ENCODE results near the gene SLFN12L. TPM values are rescaled to one million over a fixed set of nuclear protein-coding genes. Genes with fewer than 3 reads are reported as not detected.

SLFN12L gene
- total and polyA plus RNA-seq, 10 of the 15 experiments (the other 5 are each of a cell fraction or from before 2014, with no cell fraction given) = 1.0 to 21.3 (median 9.4) TPM

GRCh38 chr17:35449371-35449931 lies 88.0 kb downstream of the SLFN12L start (continued):
- TF ChIP-seq ATF2 (IDR thresholded peaks at IDR 0.05; ENCODE audit: low read length) (no peak), LARP7 (IDR thresholded peaks at IDR 0.05) (no peak), RFX5 (IDR thresholded peaks at IDR 0.05; ENCODE audit: low read depth, low read length) (no peak), ZBED1 (IDR thresholded peaks at IDR 0.05; ENCODE audit: borderline replicate concordance) (no peak), ETV6 (conservative IDR thresholded peaks at IDR 0.05 in 1 of 2, IDR thresholded peaks at IDR 0.05 in 1 of 2; ENCODE audit: borderline replicate concordance in 1 of 2, low read depth in 1 of 2) (no peak; a peak in 1 of 4 replicates), MTA3 (IDR thresholded peaks at IDR 0.05; ENCODE audit: borderline replicate concordance, low read length) (no peak), ASH2L (IDR thresholded peaks at IDR 0.05; ENCODE audit: borderline replicate concordance, low read depth) (no peak), NR2C2 (IDR thresholded peaks at IDR 0.05; ENCODE audit: borderline replicate concordance, control insufficient read depth, insufficient read length, low read depth) (no peak), TARDBP (IDR thresholded peaks at IDR 0.05; ENCODE audit: borderline replicate concordance) (no peak), CBX5 (IDR thresholded peaks at IDR 0.05; ENCODE audit: low read depth) (no peak), ZSCAN29 (IDR thresholded peaks at IDR 0.05) (peak; percentile 14; the same call in 1 of the 2 replicates), RELA (IDR thresholded peaks at IDR 0.05; ENCODE audit: borderline replicate concordance, partially characterized antibody) (peak; percentile 17), SP1 (IDR thresholded peaks at IDR 0.05; ENCODE audit: low read depth, low read length) (peak; percentile 23), FOS (IDR thresholded peaks at IDR 0.05; ENCODE audit: borderline replicate concordance, extremely low read depth, insufficient read length) (no peak), NR2C1 (IDR thresholded peaks at IDR 0.05) (no peak), HSF1 (IDR thresholded peaks at IDR 0.05; ENCODE audit: low read depth, low read length) (no peak), CHD2 (IDR thresholded peaks at IDR 0.05; ENCODE audit: borderline replicate concordance, low read depth, low read length) (peak; percentile 73; the same call in 1 of the 2 replicates), SRF (IDR thresholded peaks at IDR 0.05; ENCODE audit: low read depth in 2 of 2, low read length in 2 of 2) (no peak), JUND (IDR thresholded peaks at IDR 0.05; ENCODE audit: low read depth, low read length) (no peak), BMI1 (IDR thresholded peaks at IDR 0.05; ENCODE audit: borderline replicate concordance) (peak; percentile 10; the same call in 1 of the 2 replicates), RAD21 (IDR thresholded peaks at IDR 0.05; ENCODE audit: insufficient read depth, low read depth, low read length) (no peak), EGR1 (IDR thresholded peaks at IDR 0.05; ENCODE audit: borderline replicate concordance in 1 of 2, low read depth in 2 of 2, low read length in 2 of 2) (no peak)
- TF ChIP-seq, protein P1, sequence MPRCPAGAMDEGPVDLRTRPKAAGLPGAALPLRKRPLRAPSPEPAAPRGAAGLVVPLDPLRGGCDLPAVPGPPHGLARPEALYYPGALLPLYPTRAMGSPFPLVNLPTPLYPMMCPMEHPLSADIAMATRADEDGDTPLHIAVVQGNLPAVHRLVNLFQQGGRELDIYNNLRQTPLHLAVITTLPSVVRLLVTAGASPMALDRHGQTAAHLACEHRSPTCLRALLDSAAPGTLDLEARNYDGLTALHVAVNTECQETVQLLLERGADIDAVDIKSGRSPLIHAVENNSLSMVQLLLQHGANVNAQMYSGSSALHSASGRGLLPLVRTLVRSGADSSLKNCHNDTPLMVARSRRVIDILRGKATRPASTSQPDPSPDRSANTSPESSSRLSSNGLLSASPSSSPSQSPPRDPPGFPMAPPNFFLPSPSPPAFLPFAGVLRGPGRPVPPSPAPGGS (IDR thresholded peaks at IDR 0.05; ENCODE audit: borderline replicate concordance, insufficient read depth, low read depth, low read length, poor library complexity, severe bottlenecking) = no peak
- TF ChIP-seq, protein P2, sequence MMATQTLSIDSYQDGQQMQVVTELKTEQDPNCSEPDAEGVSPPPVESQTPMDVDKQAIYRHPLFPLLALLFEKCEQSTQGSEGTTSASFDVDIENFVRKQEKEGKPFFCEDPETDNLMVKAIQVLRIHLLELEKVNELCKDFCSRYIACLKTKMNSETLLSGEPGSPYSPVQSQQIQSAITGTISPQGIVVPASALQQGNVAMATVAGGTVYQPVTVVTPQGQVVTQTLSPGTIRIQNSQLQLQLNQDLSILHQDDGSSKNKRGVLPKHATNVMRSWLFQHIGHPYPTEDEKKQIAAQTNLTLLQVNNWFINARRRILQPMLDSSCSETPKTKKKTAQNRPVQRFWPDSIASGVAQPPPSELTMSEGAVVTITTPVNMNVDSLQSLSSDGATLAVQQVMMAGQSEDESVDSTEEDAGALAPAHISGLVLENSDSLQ (IDR thresholded peaks at IDR 0.05) = no peak

Measured in GM12878 (cell line).